Calu3 (cell line): ENCODE data around the gene RAPGEF1. TPM values are rescaled to one million over a fixed set of nuclear protein-coding genes. Genes with fewer than 3 reads are reported as not detected.

ENCODE experiments used
- BruUV-seq: library from RNA; stranded (reverse); fragments of 400-500 nt; replicated peaks from 2 replicates; lab custom pipeline; 2021; lab: Mats Ljungman, UMichigan
- CTCF ChIA-PET: fragments of 300-600 bp; sonication (Branson Sonifier 250); formaldehyde crosslinking; loops from one replicate; lab custom pipeline; 2022; ENCODE audit warnings: antibody characterized with exemption; lab: Charles Lee
- DNase-seq: peaks from one replicate; pipeline ENCODE4 v3.0.0; 2022
- H3K27ac Mint-ChIP-seq: one replicate; pipeline ENCODE4 v1.8.0; 2022; ENCODE audit warnings: mixed read lengths; ENCODE audit not compliant: unreplicated experiment
- H3K27me3 Mint-ChIP-seq: one replicate; pipeline ENCODE4 v1.8.0; 2022; ENCODE audit warnings: mixed read lengths; ENCODE audit not compliant: unreplicated experiment
- H3K36me3 Mint-ChIP-seq: one replicate; pipeline ENCODE4 v1.8.0; 2022; ENCODE audit warnings: mild to moderate bottlenecking, moderate library complexity, mixed read lengths; ENCODE audit not compliant: insufficient read depth, unreplicated experiment
- H3K4me1 Mint-ChIP-seq: one replicate; pipeline ENCODE4 v1.8.0; 2022; ENCODE audit warnings: mild to moderate bottlenecking, low read depth, mixed read lengths; ENCODE audit not compliant: unreplicated experiment
- H3K4me3 Mint-ChIP-seq: one replicate; pipeline ENCODE4 v1.8.0; 2022; ENCODE audit warnings: mild to moderate bottlenecking, low read depth, moderate library complexity, mixed read lengths; ENCODE audit not compliant: unreplicated experiment
- H3K9me3 Mint-ChIP-seq: one replicate; pipeline ENCODE4 v1.8.0; 2022; ENCODE audit warnings: low read depth, mixed read lengths; ENCODE audit not compliant: unreplicated experiment
- intact Hi-C: fragments of 100-400 bp; cut with micrococcal nuclease; formaldehyde crosslinking; loops from one replicate; pipeline ENCODE4 v1.10.0; 2022; ENCODE audit not compliant: unreplicated experiment
- total RNA-seq: library from RNA; stranded (reverse); gene quantifications from 2 replicates; pipeline ENCODE4 v1.2.3, GENCODE V29; 2022
- TF ChIP-seq, protein P1 (sequence below): fragments of 200-600 bp; IDR thresholded peaks from one replicate; pipeline ENCODE4 v1.8.0; 2022; ENCODE audit warnings: antibody characterized with exemption; ENCODE audit not compliant: unreplicated experiment

The RAPGEF1 gene
- total RNA-seq, 1 experiment from 2014 or later, result 32.5 TPM

DNA sequence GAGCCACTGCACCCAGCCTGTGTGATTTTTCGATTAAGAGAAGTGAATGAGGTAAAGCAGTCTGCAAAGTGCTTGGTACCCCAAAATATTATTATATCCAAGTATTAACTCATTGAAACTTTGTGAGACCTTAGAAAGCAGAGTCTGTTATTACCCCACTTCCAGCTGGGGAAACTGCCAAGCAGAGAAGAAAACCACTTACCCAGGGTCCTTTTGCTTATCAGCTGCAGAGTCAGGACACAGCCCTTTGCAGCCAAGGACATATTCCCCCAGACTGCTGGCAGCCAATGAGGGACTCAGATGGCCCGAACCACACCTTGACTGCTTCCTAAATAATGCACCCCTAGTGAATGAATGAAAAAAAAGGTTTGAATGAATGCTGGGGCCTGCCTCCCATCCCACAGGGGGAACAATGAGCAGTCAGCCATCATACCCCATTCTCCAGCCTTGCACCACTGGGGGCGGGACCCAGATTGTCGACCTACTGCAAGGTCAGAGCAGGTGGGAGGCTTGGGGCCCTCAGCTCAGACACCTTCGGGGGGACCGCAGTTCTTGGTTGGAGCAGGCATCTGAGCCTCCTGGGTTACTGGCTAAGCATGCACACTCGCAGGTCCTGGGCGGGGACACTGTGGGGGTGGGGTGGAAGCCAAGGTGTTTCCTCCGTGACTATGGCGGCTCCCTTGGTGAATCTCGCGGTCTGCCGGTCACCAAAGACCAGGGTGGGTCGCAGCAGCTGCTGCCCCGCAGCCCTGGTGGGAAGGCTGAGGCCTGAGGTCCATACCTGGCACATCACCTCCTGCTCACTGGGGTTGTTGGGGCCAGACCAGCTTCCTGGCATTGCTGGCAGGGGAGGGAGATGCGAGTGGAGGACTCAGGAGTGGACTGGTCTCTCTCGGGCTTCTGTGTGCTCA, 164.9 kb downstream of the RAPGEF1 start:
- H3K36me3 Mint-ChIP-seq, result no peaks in the 10 kb centered on the region
- TF ChIP-seq, protein P1, sequence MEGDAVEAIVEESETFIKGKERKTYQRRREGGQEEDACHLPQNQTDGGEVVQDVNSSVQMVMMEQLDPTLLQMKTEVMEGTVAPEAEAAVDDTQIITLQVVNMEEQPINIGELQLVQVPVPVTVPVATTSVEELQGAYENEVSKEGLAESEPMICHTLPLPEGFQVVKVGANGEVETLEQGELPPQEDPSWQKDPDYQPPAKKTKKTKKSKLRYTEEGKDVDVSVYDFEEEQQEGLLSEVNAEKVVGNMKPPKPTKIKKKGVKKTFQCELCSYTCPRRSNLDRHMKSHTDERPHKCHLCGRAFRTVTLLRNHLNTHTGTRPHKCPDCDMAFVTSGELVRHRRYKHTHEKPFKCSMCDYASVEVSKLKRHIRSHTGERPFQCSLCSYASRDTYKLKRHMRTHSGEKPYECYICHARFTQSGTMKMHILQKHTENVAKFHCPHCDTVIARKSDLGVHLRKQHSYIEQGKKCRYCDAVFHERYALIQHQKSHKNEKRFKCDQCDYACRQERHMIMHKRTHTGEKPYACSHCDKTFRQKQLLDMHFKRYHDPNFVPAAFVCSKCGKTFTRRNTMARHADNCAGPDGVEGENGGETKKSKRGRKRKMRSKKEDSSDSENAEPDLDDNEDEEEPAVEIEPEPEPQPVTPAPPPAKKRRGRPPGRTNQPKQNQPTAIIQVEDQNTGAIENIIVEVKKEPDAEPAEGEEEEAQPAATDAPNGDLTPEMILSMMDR, result no peak
- no peaks in the 10 kb centered on the region for H3K4me1 Mint-ChIP-seq
- CTCF ChIA-PET, result no interaction called here
- no peak overlapping the region for H3K4me3 Mint-ChIP-seq
- intact Hi-C loops, result no loop called here
- H3K9me3 Mint-ChIP-seq, result no peaks in the 10 kb centered on the region
- no peaks in the 10 kb centered on the region for H3K27me3 Mint-ChIP-seq
- H3K27ac Mint-ChIP-seq, result no peak overlapping the region
- no TSS peak for BruUV-seq
- no peak for DNase-seq

DNA sequence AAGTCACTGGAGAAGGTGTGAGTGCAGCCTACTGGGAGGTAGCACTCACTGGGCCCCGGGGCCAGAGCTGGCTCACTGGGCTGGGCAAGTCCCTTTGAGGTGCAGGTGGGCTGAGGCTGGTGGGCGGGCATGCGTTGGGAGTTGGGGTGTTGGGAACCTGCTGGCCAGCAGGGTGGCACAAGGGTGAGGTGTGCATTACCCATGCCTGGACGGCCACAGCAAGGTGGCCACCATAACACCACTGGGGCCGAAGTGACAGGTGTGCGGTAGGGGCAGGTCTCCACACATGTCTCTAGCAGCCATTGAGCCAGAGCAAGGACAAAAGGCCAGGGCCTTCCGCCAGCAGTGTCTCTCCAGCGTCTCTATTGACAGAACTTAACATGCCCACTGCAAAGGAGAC, 172.0 kb downstream of the RAPGEF1 start:
- H3K27me3 Mint-ChIP-seq, result no peaks in the 10 kb centered on the region
- no peak overlapping the region for H3K4me3 Mint-ChIP-seq
- CTCF ChIA-PET, result no interaction called here
- TF ChIP-seq, protein P1, result no peak
- intact Hi-C loops, result no loop called here
- BruUV-seq, result no TSS peak
- no peaks in the 10 kb centered on the region for H3K4me1 Mint-ChIP-seq
- DNase-seq, result no peak
- H3K9me3 Mint-ChIP-seq, result no peaks in the 10 kb centered on the region
- H3K36me3 Mint-ChIP-seq, result no peaks in the 10 kb centered on the region
- H3K27ac Mint-ChIP-seq, result no peak overlapping the region

DNA sequence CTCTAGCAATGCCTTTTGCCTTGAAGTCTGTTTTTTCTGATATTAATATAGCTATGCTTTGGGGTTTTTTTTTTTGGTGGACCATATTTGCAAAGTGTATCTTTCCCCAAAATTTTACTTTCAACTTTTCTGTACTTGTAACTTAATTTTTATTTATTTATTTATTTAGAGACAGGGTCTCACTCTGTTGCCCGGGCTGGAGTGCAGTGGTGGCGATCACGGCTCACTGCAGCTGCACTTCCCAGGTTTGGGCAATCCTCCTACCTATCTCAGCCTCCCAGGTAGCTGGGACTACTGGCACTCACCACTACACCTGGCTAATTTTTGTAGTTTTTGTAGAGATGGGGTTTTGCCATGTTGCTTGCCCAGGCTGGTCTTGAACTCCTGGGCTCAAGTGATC, 173.7 kb downstream of the RAPGEF1 start:
- no peaks in the 10 kb centered on the region for H3K27me3 Mint-ChIP-seq
- no peak overlapping the region for H3K4me3 Mint-ChIP-seq
- TF ChIP-seq, protein P1, result no peak
- no TSS peak for BruUV-seq
- no peak overlapping the region for H3K27ac Mint-ChIP-seq
- CTCF ChIA-PET, result no interaction called here
- no peaks in the 10 kb centered on the region for H3K36me3 Mint-ChIP-seq
- DNase-seq, result no peak
- H3K9me3 Mint-ChIP-seq, result no peaks in the 10 kb centered on the region
- intact Hi-C loops, result no loop called here
- peaks cover 8% of the 10 kb centered on the region for H3K4me1 Mint-ChIP-seq

DNA sequence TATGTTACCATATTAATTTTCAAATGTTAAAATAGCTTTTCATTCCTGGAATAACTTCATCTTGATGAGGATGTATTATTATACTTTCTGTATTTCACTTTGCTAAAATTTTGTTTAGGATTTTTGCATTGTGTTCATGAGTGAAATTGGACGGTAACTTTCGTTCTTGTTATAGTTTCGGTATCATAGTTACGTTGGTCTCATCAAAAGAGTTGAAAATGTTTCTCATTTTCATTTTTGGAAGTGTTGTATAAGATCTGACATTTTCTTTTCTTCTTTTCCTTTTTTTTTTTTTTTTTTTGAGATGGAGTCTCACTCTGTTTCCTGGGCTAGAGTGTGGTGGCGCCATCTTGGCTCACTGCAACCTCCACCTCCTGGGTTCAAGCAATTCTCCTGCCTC, 174.5 kb downstream of the RAPGEF1 start:
- no peak overlapping the region for H3K27ac Mint-ChIP-seq
- CTCF ChIA-PET, result no interaction called here
- no TSS peak for BruUV-seq
- H3K27me3 Mint-ChIP-seq, result no peaks in the 10 kb centered on the region
- intact Hi-C loops, result no loop called here
- no peaks in the 10 kb centered on the region for H3K36me3 Mint-ChIP-seq
- H3K4me3 Mint-ChIP-seq, result no peak overlapping the region
- TF ChIP-seq, protein P1, result no peak
- DNase-seq, result no peak
- H3K4me1 Mint-ChIP-seq, result peaks cover 14% of the 10 kb centered on the region
- no peaks in the 10 kb centered on the region for H3K9me3 Mint-ChIP-seq
